Mononuclear cell (primary cell): ENCODE measurements around the gene SLC2A13. TPM values are rescaled to one million over a fixed set of nuclear protein-coding genes. Genes with fewer than 3 reads are reported as not detected.
"Not testable (repeated sequence)": the region's sequence is repeated elsewhere in the genome, so short reads cannot be mapped to it uniquely, and the experiment has no call there.

Experiments
- H3K27me3 ChIP-seq: 2 replicates; pipeline ENCODE4 v1.6.0; 2011; ENCODE audit warnings: low read length, control low read depth; ENCODE audit not compliant: insufficient read depth
- H3K4me1 ChIP-seq: 2 replicates; pipeline ENCODE4 v1.5.1; 2011; ENCODE audit warnings: mild to moderate bottlenecking, low read length, control low read depth; ENCODE audit not compliant: insufficient read depth
- H3K4me3 ChIP-seq: 2 replicates; pipeline ENCODE4 v1.5.1; 2011; ENCODE audit warnings: mild to moderate bottlenecking, low read length, moderate library complexity
- H3K9me3 ChIP-seq: 2 replicates; pipeline ENCODE4 v1.5.1; 2011; ENCODE audit warnings: low read depth, mild to moderate bottlenecking, control low read depth, low read length
- total RNA-seq: library from RNA; depleted of rRNA; stranded (reverse); fragments of >200 nt; gene quantifications from one replicate; pipeline ENCODE4 v1.2.3, GENCODE V29; 2012

Gene SLC2A13
- total RNA-seq, 1 donor = 4.4 TPM

DNA sequence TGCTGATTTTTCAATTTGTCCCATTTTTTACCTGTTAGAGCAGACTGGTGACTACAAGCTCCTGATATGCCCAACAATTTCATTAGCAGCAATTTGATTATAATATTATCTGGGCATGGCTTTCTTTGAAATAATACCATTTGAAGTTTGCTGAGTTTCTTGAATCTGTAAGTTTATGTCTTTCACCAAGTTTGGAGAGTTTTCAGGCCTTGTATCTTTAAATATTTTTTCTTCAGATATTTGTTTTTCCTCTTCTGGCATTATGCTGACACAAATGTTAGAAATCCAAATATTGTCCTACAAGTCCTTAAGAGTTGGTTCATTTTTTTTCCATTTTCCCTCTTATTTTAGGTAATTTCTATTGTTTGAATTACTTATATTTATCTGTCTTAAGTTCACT, 30.4 kb downstream of the SLC2A13 start:
- Histone ChIP-seq H3K27me3 (no peaks in the 10 kb centered on the region), H3K4me1 (no peaks in the 10 kb centered on the region), H3K9me3 (no peaks in the 10 kb centered on the region), H3K4me3 (no peak overlapping the region)

DNA sequence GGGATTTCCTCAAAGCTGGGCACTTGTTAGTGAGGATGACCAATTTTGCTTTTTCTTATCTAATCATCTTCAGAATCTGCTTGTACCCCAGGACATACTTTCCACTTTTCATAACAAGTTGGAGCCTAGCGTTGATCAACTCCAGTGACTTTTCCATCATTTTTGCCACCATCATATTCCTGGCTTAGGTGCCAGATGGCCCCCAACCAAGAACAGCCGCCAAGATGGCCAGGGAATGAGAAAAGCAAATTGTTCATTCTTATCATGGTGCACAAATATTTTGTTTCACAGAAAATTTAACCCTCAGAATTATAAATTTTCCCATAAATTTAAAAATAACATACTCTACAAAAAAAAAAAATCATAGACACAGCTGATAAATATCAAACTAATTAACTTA, 37.5 kb downstream of the SLC2A13 start:
- H3K4me3 ChIP-seq = no peak overlapping the region
- no peaks in the 10 kb centered on the region for H3K9me3 ChIP-seq
- H3K4me1 ChIP-seq = no peaks in the 10 kb centered on the region
- no peaks in the 10 kb centered on the region for H3K27me3 ChIP-seq

DNA sequence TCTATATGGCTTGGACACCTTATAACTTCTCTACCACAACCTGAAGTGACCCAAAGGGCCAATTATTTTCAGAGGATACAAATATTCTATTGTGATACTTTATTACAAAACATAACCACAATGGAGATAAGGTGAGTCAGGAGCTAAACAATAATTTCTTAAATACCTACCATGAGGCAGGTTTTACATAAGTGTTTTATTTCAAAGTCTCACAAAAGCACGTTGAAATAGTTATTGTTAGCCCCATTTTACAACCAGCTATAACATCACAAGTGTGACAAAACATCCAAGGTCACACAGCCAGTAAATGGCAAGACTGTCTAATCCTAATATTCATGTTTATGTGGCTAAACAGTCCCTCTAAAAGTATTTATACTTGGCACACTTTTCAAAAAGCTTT, 40.2 kb downstream of the SLC2A13 start:
- Histone ChIP-seq H3K4me1 (no peaks in the 10 kb centered on the region), H3K27me3 (no peaks in the 10 kb centered on the region), H3K4me3 (no peak overlapping the region), H3K9me3 (no peaks in the 10 kb centered on the region)

DNA sequence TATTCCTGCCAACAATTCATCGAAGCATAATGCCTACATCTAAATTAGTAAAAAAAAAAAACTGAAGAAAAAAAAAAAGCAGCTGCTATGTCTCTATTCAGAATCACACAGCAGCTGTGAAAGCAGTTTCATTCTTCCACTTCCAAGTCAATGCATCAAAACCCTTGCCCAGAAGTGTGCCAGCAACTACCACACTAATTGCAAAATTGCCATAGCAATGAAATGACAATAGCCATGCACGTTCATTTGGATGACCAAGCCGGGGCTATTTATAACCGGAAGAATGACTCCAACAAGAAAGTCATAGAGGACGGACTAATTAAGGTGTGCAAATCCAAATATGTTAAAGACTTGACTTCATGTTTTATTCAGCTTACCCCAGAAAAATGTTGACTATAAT, 42.5 kb downstream of the SLC2A13 start:
- H3K27me3 ChIP-seq = no peaks in the 10 kb centered on the region
- H3K4me3 ChIP-seq = no peak overlapping the region
- H3K9me3 ChIP-seq = no peaks in the 10 kb centered on the region
- H3K4me1 ChIP-seq = no peaks in the 10 kb centered on the region

DNA sequence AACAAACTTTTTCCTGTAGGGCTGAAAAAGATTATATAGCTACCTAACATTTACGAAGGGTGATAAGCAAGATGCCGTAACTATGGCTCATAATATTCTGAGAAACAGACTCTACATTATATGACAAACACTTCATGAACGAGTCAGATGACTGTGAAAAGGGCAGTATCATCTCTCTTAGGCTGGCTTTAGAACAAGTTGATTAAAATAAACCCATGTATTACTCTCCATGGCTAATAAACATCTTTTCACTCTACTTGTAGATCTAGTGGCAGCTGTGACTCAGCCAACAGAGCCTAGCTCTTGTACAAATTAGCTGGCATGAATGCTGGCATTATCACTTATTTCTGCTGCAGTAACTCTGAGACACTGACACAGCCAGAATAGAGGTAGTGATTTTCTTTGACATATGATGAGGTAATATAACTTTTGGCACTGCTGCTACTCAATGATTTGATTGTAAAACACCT, 47.1 kb downstream of the SLC2A13 start:
- Histone ChIP-seq H3K27me3 (no peaks in the 10 kb centered on the region), H3K9me3 (no peaks in the 10 kb centered on the region), H3K4me1 (no peaks in the 10 kb centered on the region), H3K4me3 (no peak overlapping the region)

DNA sequence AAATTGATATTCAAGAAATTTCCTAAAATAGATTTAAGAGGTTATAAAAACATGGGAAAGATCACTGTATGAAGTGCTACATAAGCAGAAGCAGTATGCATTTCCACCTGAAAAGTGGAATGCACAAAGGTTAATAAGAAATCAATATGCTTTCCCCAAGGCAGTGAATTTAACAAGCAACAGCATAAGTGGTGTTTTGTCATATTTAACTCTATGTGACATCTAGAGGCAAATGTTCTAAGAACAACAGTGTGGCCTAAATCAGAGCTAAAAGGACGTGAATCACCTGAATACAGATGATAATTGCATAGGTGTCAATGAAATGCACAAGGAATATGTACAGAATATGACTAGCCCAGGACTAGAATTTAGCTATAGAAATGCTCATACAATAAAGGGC, 49.5 kb downstream of the SLC2A13 start:
- Histone ChIP-seq H3K27me3 (no peaks in the 10 kb centered on the region), H3K9me3 (no peaks in the 10 kb centered on the region), H3K4me1 (no peaks in the 10 kb centered on the region), H3K4me3 (no peak overlapping the region)

DNA sequence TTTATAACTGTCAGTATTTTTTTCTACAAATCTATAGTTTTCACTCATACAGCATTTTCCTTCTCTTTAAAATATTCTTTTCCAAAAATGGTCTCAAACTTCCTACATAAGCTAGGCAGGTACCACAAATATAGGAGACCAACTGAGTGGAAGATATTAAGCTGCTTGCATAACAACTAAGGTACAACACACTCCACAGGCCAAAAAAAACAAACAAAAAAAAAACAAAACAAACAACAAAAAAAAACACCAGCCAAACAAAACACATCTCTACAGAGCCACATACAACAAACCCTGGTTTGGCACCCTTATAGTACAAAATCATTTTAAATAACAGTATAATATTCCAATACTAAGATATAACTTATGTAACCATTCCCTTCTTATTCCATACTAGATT, 50.1 kb downstream of the SLC2A13 start:
- Histone ChIP-seq H3K9me3 (no peaks in the 10 kb centered on the region), H3K27me3 (no peaks in the 10 kb centered on the region), H3K4me3 (no peak overlapping the region), H3K4me1 (no peaks in the 10 kb centered on the region)

DNA sequence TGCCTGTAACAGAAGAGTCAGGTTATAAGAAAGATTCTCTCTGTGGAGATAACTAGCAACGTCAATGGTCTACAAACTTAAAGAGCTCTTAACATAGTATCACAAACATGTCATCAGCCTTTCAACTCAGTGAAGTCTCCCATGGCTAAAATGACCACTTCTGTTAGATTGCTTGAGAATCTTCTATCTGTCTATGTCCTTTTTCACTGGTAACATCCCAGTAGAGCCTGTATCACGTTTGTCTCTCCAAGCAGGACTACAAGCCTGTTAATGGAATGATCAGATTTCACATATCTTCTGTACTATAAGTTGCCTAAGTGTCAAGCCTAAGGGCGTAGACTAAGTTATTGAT, 50.7 kb downstream of the SLC2A13 start:
- no peaks in the 10 kb centered on the region for H3K4me1 ChIP-seq
- no peaks in the 10 kb centered on the region for H3K9me3 ChIP-seq
- no peak overlapping the region for H3K4me3 ChIP-seq
- no peaks in the 10 kb centered on the region for H3K27me3 ChIP-seq

DNA sequence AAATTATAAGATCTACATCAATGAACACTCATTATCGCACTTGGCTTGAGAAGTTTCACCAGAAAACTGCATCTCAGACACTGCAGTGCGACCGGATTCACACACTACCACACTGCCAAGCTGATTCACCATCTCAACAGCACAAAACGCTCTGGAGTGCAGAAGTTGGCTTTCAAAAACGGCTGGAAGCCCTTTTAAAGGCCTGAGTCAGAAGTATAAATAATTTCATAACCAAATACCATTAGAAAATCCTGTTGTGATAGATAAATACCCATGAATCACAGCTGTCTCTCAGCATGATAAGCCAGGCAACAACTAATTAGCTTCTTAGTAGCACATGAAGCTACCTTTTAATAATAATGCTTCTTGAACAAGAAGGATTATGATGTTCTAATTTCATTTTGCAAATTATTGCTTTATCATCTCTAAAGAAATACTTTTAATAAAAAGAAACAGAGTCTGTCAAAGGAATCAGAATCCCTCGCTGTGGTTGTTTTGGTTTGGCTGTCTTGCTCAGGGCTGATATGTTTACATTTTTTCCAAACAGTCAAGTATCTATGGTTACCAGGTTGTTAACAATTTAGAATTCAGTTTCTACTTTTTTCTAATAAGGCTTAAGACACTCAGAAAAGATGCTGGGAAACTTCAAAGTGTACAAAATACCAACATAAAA, 51.2 kb downstream of the SLC2A13 start:
- Histone ChIP-seq H3K4me3 (no peak overlapping the region), H3K27me3 (no peaks in the 10 kb centered on the region), H3K4me1 (no peaks in the 10 kb centered on the region), H3K9me3 (no peaks in the 10 kb centered on the region)

DNA sequence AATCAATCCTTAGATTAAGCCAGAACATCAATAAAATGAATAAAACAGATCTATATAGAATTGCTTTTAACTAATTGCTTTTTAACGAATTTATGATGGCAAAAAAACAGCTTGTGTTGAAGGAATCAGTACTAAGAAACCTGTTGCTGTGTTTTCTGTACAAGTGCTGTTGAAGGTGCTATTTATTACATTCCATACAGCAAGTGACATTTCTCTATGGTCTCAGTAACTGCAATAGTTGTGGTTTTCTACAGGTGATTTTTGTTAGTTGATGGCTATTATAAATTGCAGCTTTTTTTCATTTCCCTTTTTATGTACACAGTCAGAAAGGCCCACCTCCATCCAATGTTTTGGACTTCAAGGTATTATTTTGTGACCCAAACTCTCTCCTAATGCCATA, 56.6 kb downstream of the SLC2A13 start:
- no peaks in the 10 kb centered on the region for H3K4me1 ChIP-seq
- no peaks in the 10 kb centered on the region for H3K9me3 ChIP-seq
- H3K27me3 ChIP-seq = no peaks in the 10 kb centered on the region
- H3K4me3 ChIP-seq = no peak overlapping the region

DNA sequence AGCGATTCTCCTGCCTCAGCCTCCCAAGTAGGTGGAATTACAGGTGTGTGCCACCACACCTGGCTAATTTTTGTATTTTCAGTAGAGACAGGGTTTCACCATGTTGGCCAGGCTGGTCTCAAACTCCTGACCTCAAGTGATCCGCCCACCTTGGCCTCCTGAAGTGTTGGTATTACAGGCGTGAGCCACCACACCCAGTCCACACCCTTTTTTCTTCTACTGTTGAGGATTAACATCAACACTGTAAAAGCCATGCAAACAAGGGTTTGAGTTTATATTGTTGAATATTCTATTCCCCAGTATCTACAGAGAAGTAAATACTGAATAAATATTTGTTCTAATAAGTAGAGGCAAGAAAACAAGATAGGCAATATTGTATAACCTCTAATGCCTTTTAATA, 58.9 kb downstream of the SLC2A13 start:
- not testable (repeated sequence) for H3K27me3 ChIP-seq, H3K4me1 ChIP-seq, H3K4me3 ChIP-seq, H3K9me3 ChIP-seq

DNA sequence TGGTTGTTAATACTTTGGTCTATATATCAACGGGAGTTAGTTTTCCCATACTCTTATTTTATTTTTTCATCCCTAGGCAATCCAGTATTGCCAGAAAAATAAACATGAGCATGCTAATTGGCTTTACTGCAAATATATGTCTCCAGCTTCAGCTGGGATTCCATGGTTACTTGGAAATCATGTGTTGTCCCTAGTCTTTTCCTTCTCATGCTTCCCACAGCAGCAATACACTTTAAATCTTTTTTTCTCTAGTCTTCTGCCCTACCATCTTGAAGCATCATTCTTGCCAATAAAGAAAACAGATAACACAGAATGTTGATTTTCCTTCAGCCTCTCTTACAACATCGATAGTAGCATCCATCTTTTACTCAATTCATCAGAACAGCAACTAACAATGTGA, 60.2 kb downstream of the SLC2A13 start:
- Histone ChIP-seq H3K27me3 (no peaks in the 10 kb centered on the region), H3K9me3 (no peaks in the 10 kb centered on the region), H3K4me3 (no peak overlapping the region), H3K4me1 (no peaks in the 10 kb centered on the region)

DNA sequence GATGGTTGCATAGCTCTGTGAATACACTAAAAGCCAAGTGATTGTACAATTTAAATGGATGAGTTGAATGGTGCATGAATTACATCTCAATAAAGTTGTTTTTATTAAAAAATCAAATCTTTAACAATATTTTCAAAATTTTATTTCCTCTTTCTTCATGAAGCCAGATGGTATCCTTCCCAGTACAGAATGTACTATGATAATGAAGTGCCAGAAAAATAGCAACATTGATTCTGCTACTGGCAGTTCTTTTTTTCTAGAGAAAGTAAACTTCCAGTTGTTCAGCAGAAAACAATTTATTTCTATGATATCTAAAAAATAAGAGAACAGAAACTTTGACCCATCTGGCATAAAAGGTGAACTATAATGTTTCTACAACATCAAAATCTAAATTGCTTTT, 61.5 kb downstream of the SLC2A13 start:
- H3K9me3 ChIP-seq = no peaks in the 10 kb centered on the region
- no peaks in the 10 kb centered on the region for H3K4me1 ChIP-seq
- H3K27me3 ChIP-seq = no peaks in the 10 kb centered on the region
- H3K4me3 ChIP-seq = no peak overlapping the region

DNA sequence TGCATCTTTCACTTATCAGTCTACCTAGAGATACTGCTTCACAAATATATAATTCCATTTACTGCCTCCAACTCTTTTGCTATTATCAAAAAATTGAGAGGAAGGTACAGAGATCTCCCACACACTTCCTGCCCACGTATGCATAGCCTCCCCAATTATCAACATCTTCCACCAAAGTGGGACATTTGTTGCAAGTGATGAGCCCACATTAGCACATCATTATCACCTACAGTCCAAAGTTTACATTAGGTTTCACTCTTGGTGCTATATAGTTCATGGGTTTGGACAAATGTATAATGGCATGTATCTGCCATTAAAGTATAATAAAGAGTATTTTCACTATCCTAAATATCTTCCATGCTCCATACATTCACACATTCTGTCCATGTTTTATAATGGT, 66.3 kb downstream of the SLC2A13 start:
- H3K9me3 ChIP-seq = no peaks in the 10 kb centered on the region
- H3K27me3 ChIP-seq = no peaks in the 10 kb centered on the region
- no peaks in the 10 kb centered on the region for H3K4me1 ChIP-seq
- H3K4me3 ChIP-seq = no peak overlapping the region

DNA sequence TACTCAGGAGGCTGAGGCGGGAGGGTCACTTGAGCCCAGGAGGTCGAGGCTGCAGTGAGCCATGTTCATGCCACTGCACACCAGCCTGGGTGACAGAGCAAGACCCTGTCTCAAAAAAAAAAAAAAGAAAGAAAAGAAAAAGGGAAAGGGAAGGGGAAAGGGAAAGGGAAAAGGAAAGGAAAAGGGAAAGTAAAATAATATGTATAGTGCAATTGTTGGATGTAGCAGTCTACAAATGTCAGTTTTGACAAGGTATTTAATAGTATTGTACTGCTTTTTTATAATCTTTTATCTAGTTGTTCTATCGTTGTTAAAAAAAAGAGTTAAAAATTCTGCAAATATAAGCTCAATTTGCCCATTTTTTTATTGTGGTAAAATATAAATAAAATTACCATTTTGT, 67.3 kb downstream of the SLC2A13 start:
- Histone ChIP-seq H3K27me3 (no peaks in the 10 kb centered on the region), H3K9me3 (no peaks in the 10 kb centered on the region), H3K4me3 (no peak overlapping the region), H3K4me1 (no peaks in the 10 kb centered on the region)

DNA sequence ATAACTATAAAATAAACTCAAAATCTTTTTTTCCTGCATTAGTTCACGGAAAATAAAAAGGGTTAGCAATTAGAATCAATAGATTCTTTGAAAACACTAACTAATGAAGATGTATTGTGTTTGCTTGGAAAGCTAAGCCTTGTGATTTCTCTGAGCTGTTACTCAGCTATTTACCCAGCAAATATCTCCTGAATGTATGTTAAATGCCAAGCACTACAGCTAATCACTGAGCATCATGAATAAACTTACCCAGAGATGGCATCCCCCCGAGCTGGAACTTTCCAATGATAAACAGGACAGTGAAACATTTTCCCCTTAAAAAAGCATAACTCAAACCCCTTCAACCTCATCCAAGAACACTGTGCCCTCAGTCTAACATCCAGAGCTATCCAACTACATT, 71.2 kb downstream of the SLC2A13 start:
- Histone ChIP-seq H3K27me3 (no peaks in the 10 kb centered on the region), H3K4me3 (no peak overlapping the region), H3K9me3 (no peaks in the 10 kb centered on the region), H3K4me1 (no peaks in the 10 kb centered on the region)
